HL-60 (cell line): Measurements from ENCODE around the gene ULBP1.
"Not testable (repeated sequence)": the region's sequence is repeated elsewhere in the genome, so short reads cannot be mapped to it uniquely, and the experiment has no call there.

Experiments used
- DNase-seq, 2 experiments: peaks; one replicate each; pipeline ENCODE4 v3.0.0-alpha.2; 2010 to 2020; ENCODE audit warnings: low read depth in 1 of 2, low spot score in 1 of 2
- H3K27ac ChIP-seq: fragments of 250-450 bp; sonication (Bioruptor Pico); replicated peaks from 2 replicates; pipeline ENCODE4 v1.5.1; 2020; ENCODE audit warnings: mild to moderate bottlenecking, moderate library complexity
- H3K27me3 ChIP-seq: fragments of 250-450 bp; sonication (Bioruptor Pico); 2 replicates; pipeline ENCODE4 v1.5.1; 2021; ENCODE audit warnings: mild to moderate bottlenecking, moderate library complexity; ENCODE audit not compliant: insufficient read depth, poor library complexity, severe bottlenecking
- H3K4me3 ChIP-seq: replicated peaks from 2 replicates; pipeline ENCODE4 v1.5.1; 2011; ENCODE audit warnings: mild to moderate bottlenecking, control low read depth, low read length; ENCODE audit not compliant: insufficient read depth
- CTCF ChIP-seq: IDR thresholded peaks from one replicate; pipeline ENCODE4 v1.5.1; 2011; ENCODE audit warnings: low read length, control low read depth, inconsistent platforms; ENCODE audit not compliant: insufficient read depth
- GABPA ChIP-seq: IDR thresholded peaks from 2 replicates; pipeline ENCODE4 v1.6.1; 2012; ENCODE audit warnings: low read depth
- POLR2AphosphoS5 ChIP-seq: IDR thresholded peaks from 2 replicates; pipeline ENCODE4 v1.6.1; 2012; ENCODE audit warnings: low read depth
- REST ChIP-seq: IDR thresholded peaks from 2 replicates; pipeline ENCODE4 v1.6.1; 2012; ENCODE audit warnings: low read depth; ENCODE audit not compliant: insufficient replicate concordance
- SPI1 ChIP-seq: IDR thresholded peaks from 2 replicates; pipeline ENCODE4 v1.6.1; 2012; ENCODE audit warnings: low read depth, mild to moderate bottlenecking, borderline replicate concordance

Gene ULBP1

GRCh38 chr6:150002710-150003109 is 39.0 kb downstream of the ULBP1 start:
- TF ChIP-seq CTCF: no peak
- no peak for TF ChIP-seq POLR2AphosphoS5
- no peak for TF ChIP-seq SPI1
- TF ChIP-seq REST: no peak
- no peak for TF ChIP-seq GABPA
- H3K4me3 ChIP-seq: no peak overlapping the region
- no peak overlapping the region for H3K27ac ChIP-seq
- H3K27me3 ChIP-seq: peaks cover 16% of the 10 kb centered on the region
- DNase-seq: no peak

GRCh38 chr6:150003599-150003998 is 39.9 kb downstream of the ULBP1 start:
- H3K27ac ChIP-seq, H3K4me3 ChIP-seq, DNase-seq: not testable (repeated sequence)
- peaks cover 16% of the 10 kb centered on the region for H3K27me3 ChIP-seq

- no peak overlapping the region for H3K27ac ChIP-seq
- DNase-seq: no peak
- TF ChIP-seq POLR2AphosphoS5: no peak
- TF ChIP-seq CTCF: no peak
- no peak for TF ChIP-seq SPI1
- no peak for TF ChIP-seq REST
- TF ChIP-seq GABPA: no peak
- peak overlapping the region; percentile 45; the same call in 1 of the 2 replicates for H3K4me3 ChIP-seq
- peaks cover 16% of the 10 kb centered on the region for H3K27me3 ChIP-seq
Measured at GRCh38 chr6:150004101-150004782, 40.5 kb downstream of the ULBP1 start.

GRCh38 chr6:150004783-150005717 is 41.3 kb downstream of the ULBP1 start:
- Histone ChIP-seq H3K27me3 (peaks cover 20% of the 10 kb centered on the region), H3K4me3 (peak overlapping the region; percentile 45), H3K27ac (no peak overlapping the region)
- no peak for TF ChIP-seq SPI1
- no peak for TF ChIP-seq POLR2AphosphoS5
- TF ChIP-seq CTCF: no peak
- peak; percentile 36 to 72 for DNase-seq
